ENCODE results near the gene ACTR3C. TPM values are rescaled to one million over a fixed set of nuclear protein-coding genes. Genes with fewer than 3 reads are reported as not detected.

ACTR3C gene
- total and polyA plus RNA-seq, 2 of the 13 experiments (the other 11 are each of a cell fraction or from before 2014, with no cell fraction given) = 3.8 to 7.5 TPM

DNA sequence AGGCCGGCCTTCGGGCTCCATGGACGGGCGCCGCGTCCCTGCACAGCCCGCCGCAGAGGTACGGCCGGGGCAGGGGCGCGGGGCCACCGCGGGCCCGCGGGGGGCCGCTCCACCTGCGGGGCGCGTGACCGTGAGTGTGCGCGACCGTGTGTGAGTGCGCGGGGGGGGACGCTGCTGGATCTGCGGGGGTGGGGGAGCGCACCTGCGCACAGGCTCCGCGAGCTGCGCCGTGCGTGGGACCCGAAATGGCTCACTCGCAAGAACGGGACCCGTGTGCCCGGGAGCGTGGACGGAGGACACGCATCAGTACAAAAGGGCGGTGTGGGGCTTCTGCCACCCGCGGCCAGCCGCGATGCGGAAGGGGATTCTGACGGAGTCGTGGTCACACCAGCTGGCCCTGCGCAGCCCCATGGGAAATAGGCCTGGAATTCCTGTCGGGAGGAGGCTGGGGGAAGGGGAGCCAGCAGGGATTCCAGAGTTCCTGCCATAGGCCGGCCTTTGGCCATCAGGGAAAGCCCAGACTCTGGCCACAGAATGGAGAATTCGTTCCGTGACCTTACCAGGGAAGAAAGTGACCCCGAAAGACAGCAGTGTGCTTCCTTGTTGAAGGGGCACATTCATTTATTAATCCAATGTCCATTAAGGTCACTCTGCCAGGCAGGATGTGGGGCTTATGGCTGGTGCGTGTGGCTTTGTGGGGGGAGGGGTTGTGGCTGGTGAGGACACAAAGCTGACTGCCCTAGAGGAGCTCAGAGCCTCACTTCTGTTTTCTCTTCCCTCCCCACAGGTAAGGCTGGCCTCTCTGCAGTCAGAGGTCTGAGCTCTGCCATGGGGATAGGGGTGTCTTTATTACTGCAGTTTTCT is 45.8 kb upstream of the ACTR3C start (continued):
- TF ChIP-seq ZKSCAN1 (IDR thresholded peaks at IDR 0.05; ENCODE audit: low read length) = no peak
- no peak; the same call in 1 of the 2 replicates for TF ChIP-seq ZNF607 (CRISPR knock-in tag; IDR thresholded peaks at IDR 0.05; ENCODE audit: borderline replicate concordance)
- TF ChIP-seq ZNF792 (CRISPR knock-in tag; IDR thresholded peaks at IDR 0.05) = no peak
- TF ChIP-seq POLR2AphosphoS5 (IDR thresholded peaks at IDR 0.05; ENCODE audit: low read depth, low read length) = peak; percentile 24; the same call in 1 of the 2 replicates
- TF ChIP-seq, protein P1, sequence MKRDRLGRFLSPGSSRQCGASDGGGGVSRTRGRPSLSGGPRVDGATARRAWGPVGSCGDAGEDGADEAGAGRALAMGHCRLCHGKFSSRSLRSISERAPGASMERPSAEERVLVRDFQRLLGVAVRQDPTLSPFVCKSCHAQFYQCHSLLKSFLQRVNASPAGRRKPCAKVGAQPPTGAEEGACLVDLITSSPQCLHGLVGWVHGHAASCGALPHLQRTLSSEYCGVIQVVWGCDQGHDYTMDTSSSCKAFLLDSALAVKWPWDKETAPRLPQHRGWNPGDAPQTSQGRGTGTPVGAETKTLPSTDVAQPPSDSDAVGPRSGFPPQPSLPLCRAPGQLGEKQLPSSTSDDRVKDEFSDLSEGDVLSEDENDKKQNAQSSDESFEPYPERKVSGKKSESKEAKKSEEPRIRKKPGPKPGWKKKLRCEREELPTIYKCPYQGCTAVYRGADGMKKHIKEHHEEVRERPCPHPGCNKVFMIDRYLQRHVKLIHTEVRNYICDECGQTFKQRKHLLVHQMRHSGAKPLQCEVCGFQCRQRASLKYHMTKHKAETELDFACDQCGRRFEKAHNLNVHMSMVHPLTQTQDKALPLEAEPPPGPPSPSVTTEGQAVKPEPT (CRISPR knock-in tag; IDR thresholded peaks at IDR 0.05; ENCODE audit: low read depth) = no peak
- TF ChIP-seq HDAC1 (CRISPR knock-in tag; IDR thresholded peaks at IDR 0.05) = peak; percentile 77
- TF ChIP-seq RELA (CRISPR knock-in tag; IDR thresholded peaks at IDR 0.05) = no peak
- peak; percentile 58; the same call in 1 of the 2 replicates for TF ChIP-seq TAF1 (CRISPR knock-in tag; IDR thresholded peaks at IDR 0.05)
- TF ChIP-seq MTF1 (CRISPR knock-in tag; IDR thresholded peaks at IDR 0.05) = no peak
- no peak for TF ChIP-seq ZNF10 (CRISPR knock-in tag; IDR thresholded peaks at IDR 0.05; ENCODE audit: borderline replicate concordance, low read depth)
- TF ChIP-seq FOXC1 (CRISPR knock-in tag; IDR thresholded peaks at IDR 0.05; ENCODE audit: borderline replicate concordance) = no peak
- TF ChIP-seq SYNCRIP (IDR thresholded peaks at IDR 0.05; ENCODE audit: insufficient read depth, low read depth, low read length) = no peak
- TF ChIP-seq SKIL (CRISPR knock-in tag; IDR thresholded peaks at IDR 0.05; ENCODE audit: borderline replicate concordance) = no peak
- TF ChIP-seq NBN (conservative IDR thresholded peaks at IDR 0.05) = no peak
- no peak for TF ChIP-seq CENPX (CRISPR knock-in tag; IDR thresholded peaks at IDR 0.05)
- TF ChIP-seq, protein P2, sequence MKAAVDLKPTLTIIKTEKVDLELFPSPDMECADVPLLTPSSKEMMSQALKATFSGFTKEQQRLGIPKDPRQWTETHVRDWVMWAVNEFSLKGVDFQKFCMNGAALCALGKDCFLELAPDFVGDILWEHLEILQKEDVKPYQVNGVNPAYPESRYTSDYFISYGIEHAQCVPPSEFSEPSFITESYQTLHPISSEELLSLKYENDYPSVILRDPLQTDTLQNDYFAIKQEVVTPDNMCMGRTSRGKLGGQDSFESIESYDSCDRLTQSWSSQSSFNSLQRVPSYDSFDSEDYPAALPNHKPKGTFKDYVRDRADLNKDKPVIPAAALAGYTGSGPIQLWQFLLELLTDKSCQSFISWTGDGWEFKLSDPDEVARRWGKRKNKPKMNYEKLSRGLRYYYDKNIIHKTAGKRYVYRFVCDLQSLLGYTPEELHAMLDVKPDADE (CRISPR knock-in tag; IDR thresholded peaks at IDR 0.05) = no peak
- peak; percentile 37; the same call in 1 of the 2 replicates for TF ChIP-seq ESRRA (CRISPR knock-in tag; IDR thresholded peaks at IDR 0.05; ENCODE audit: low read depth)
- 0 out of 2 replicates have a peak, but pooled peaks have one; percentile 42 for TF ChIP-seq POGK (CRISPR knock-in tag; conservative IDR thresholded peaks at IDR 0.05)
- TF ChIP-seq ZNF562 (CRISPR knock-in tag; IDR thresholded peaks at IDR 0.05; ENCODE audit: borderline replicate concordance) = no peak
- TF ChIP-seq ATAD3A (CRISPR knock-in tag; IDR thresholded peaks at IDR 0.05) = no peak
- no peak for TF ChIP-seq PHF5A (CRISPR knock-in tag; IDR thresholded peaks at IDR 0.05; ENCODE audit: low read depth, unreplicated experiment)
- no peak for TF ChIP-seq HMG20B (CRISPR knock-in tag; conservative IDR thresholded peaks at IDR 0.05)

All from HepG2 (cell line).